ENCODE data around the gene SRSF6.

Gene SRSF6

DNA sequence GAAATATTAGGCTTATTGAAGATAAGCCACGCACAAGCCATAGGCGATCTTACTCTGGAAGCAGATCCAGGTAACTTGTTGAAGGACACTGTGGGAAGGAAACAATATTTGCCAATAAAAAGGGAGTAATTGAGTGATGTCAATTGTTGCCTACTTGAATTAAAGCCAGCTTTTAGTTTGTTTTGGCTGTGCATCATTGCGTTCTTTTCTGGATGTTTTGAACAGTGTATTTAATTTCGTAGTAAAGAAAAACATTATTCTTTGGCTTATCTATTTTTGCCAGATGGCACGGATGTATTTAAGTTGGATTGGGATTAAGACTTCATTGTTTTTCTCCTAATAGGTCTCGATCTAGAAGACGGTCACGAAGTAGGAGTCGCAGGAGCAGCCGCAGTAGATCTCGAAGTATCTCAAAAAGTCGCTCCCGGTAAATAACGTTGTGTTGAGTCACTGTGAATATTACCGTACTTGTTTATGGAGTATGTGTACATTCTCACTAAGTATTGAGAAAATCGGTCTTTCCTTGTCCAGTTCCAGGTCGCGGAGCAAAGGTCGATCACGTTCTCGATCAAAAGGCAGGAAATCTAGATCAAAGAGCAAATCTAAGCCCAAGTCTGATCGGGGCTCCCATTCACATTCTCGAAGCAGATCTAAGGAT lies 2.6 kb downstream of the SRSF6 start:
- H3K4me3 ChIP-seq (ENCODE audit: control insufficient read depth, low read depth, low read length) = no peak overlapping the region
- TF ChIP-seq CTCF (IDR thresholded peaks at IDR 0.05; ENCODE audit: control insufficient read depth, insufficient read depth, low read depth, low read length, missing control alignments) = no peak
- no peak for DNase-seq (ENCODE audit: low read depth)

GRCh38 chr20:43460830-43461200 lies 3.1 kb downstream of the SRSF6 start:
- H3K4me3 ChIP-seq (ENCODE audit: control insufficient read depth, low read depth, low read length) = no peak overlapping the region
- no peak for TF ChIP-seq CTCF (IDR thresholded peaks at IDR 0.05; ENCODE audit: control insufficient read depth, insufficient read depth, low read depth, low read length, missing control alignments)
- DNase-seq (ENCODE audit: low read depth) = no peak

GRCh38 chr20:43461894-43462659 lies 4.4 kb downstream of the SRSF6 start:
- H3K4me3 ChIP-seq (ENCODE audit: control insufficient read depth, low read depth, low read length) = no peak overlapping the region
- no peak for TF ChIP-seq CTCF (IDR thresholded peaks at IDR 0.05; ENCODE audit: control insufficient read depth, insufficient read depth, low read depth, low read length, missing control alignments)
- no peak for DNase-seq (ENCODE audit: low read depth)

DNA sequence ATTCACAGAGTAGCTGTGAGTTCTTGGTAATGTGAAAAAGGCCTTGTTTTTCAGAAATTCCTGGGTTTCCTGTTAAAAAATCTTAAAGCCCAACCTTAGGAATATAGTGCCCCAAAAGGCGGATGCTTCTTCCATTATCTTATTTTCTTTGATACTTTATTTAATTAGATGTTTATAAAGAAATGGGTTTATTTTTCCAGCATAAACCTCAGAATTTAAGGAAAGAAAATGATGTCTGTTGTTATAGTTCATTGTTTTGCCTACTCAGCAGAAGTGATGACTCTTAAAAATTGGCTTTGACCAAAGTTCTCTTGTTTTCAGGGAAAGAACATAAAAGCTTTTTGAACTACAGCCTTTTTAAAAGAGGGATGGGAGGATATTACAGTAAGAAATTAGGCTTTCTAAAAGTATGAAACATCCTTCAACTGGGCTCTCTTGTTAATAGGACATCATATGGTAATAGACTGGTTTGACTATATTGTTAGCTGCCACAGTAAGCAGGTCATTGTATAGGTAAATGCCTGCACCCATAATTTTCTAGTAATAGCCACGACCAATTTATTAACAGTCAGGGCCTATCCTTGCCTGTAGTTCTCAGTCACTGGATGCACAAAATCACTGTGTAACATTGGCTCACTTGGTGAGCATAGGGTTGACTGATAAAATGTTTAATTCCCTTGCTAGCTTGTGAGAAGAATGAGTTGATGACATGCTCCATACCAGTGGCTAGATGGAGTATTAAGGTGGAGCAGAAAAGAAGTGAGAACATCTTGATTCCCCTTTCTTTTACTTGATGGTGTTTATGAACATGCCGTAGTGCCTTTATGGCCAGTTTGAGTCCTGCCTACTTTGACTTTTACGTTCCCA lies 5.2 kb downstream of the SRSF6 start:
- TF ChIP-seq CTCF (IDR thresholded peaks at IDR 0.05; ENCODE audit: control insufficient read depth, insufficient read depth, low read depth, low read length, missing control alignments) = no peak
- H3K4me3 ChIP-seq (ENCODE audit: control insufficient read depth, low read depth, low read length) = no peak overlapping the region
- DNase-seq (ENCODE audit: low read depth) = no peak

DNA sequence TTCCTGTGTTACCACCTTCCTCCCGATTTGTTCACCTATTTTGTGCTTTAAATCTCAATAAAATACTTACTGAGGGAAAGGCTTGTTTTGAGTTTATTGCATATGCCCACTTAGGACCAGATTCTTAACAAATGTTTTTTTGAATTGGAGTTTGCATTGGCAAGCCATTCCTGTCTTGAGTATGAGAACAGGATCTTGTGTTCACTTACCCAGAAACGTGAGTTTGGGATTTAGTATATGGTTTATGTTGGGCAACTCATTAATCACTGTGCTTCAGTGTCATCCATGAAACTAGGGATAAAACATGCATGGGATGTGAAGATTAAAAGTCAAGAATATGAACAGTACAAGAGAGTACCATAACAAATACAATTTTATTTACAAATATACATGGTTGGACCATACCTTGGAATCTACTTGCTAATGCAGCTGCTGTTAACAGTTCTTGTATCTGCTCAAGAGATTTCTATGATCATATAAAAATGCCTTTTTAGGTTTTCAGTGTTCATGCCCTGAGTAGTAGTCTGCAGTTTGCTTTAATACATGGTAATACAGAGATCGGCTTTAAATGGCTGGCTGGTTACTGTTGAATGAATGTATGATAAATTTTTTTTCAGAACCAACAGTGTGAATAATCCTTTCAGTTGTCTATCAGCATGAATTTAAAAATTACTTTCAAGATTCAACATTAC lies 6.0 kb downstream of the SRSF6 start:
- DNase-seq (ENCODE audit: low read depth) = no peak
- no peak overlapping the region for H3K4me3 ChIP-seq (ENCODE audit: control insufficient read depth, low read depth, low read length)
- TF ChIP-seq CTCF (IDR thresholded peaks at IDR 0.05; ENCODE audit: control insufficient read depth, insufficient read depth, low read depth, low read length, missing control alignments) = no peak

- DNase-seq (ENCODE audit: low read depth) = no peak
- H3K4me3 ChIP-seq (ENCODE audit: control insufficient read depth, low read depth, low read length) = no peak overlapping the region
- no peak for TF ChIP-seq CTCF (IDR thresholded peaks at IDR 0.05; ENCODE audit: control insufficient read depth, insufficient read depth, low read depth, low read length, missing control alignments)
Observed at GRCh38 chr20:43464219-43464790, 6.6 kb downstream of the SRSF6 start.
